Adrenal gland (tissue), 12 donors: ENCODE measurements around the gene KRTAP2-4. TPM values are rescaled to one million over a fixed set of nuclear protein-coding genes. Genes with fewer than 3 reads are reported as not detected.
"Not testable (repeated sequence)": the region's sequence is repeated elsewhere in the genome, so short reads cannot be mapped to it uniquely, and the experiment has no call there.

Experiments used
- DNase-seq, 7 donors: peaks; one replicate each; pipeline ENCODE4 v3.0.0-alpha.2; 2019 to 2020
- H3K27ac ChIP-seq, 5 donors: fragments of 200-600 bp; sonication (generic) in 4 of 5; 1 replicate in 3 of 5; 2 replicates in 2 of 5; pipeline versions ENCODE4 v1.5.1 to v1.8.0; 2016 to 2020; ENCODE audit warnings: mild to moderate bottlenecking in 1 of 5
- H3K27me3 ChIP-seq: fragments of 200-600 bp; 2 replicates; pipeline ENCODE4 v1.8.0; 2021
- H3K36me3 ChIP-seq, 2 donors: fragments of 200-600 bp; replicated peaks in 1 of 2; 1 replicate in 1 of 2; 2 replicates in 1 of 2; pipeline versions ENCODE4 v1.5.1 to v1.8.0; 2018 to 2022
- H3K4me1 ChIP-seq, 2 donors: fragments of 200-600 bp; replicated peaks in 1 of 2; 1 replicate in 1 of 2; 2 replicates in 1 of 2; pipeline versions ENCODE4 v1.5.1 to v1.8.0; 2018 to 2021
- H3K4me3 ChIP-seq, 4 donors: fragments of 200-600 bp; sonication (generic) in 3 of 4; one replicate each; pipeline ENCODE4 v1.5.1; 2016 to 2018
- H3K9me3 ChIP-seq, 3 donors: fragments of 200-600 bp; sonication (generic) in 1 of 3; replicated peaks in 1 of 3; 1 replicate in 2 of 3; 2 replicates in 1 of 3; pipeline versions ENCODE4 v1.5.1 to v1.8.0; 2016 to 2021
- POLR2A ChIP-seq, 2 donors: fragments of 450-650 bp; IDR thresholded peaks; one replicate each; pipeline ENCODE4 v1.6.1; 2017; ENCODE audit warnings: antibody characterized with exemption in 2 of 2, mild to moderate bottlenecking in 2 of 2, moderate library complexity in 1 of 2
- WGBS, 4 donors: extraction: QIAGEN DNeasy Blood & Tissue Kit in 2 of 4; methylation state at CpG; one replicate each; pipeline versions ENCODE4 v1.1.5 to v1.1.7; 2013 to 2017; 5-methylcytosine and 5-hydroxymethylcytosine counted together
- intact Hi-C, 2 donors: fragments of 100-400 bp; cut with DNase I; formaldehyde crosslinking; loops; one replicate each; pipeline versions ENCODE4 v1.14.1 to v1.15.0; 2022 to 2023
- polyA plus RNA-seq, 3 donors: library from polyadenylated mRNA; stranded (reverse); fragments of 200-250 nt in 2 of 3; fragments of 350-450 nt in 1 of 3; fragmentation: Illumina TruSeq in 1 of 3; extraction: RNeasy Lipid Tissue Mini Kit (QIAGEN cat#74804) in 1 of 3; gene quantifications; one replicate each; pipeline ENCODE4 v1.2.3, GENCODE V29; 2013 to 2014
- total RNA-seq, 9 donors: library from RNA; depleted of rRNA in 4 of 9; stranded (reverse); fragments of >200 nt in 4 of 9; fragments of 120-200 nt in 1 of 9; fragmentation: NEBNext Ultra II Directional in 1 of 9; extraction: Animal tissue kit (Norgen Biotek cat#: 25700) in 1 of 9; gene quantifications; one replicate each; pipeline versions ENCODE4 v1.1.0 to v1.2.4, GENCODE V29; 2013 to 2023
- TF ChIP-seq, protein P1 (sequence below), 6 experiments: fragments of 450-650 bp in 4 of 6; fragments of 200-600 bp in 2 of 6; sonication (generic) in 1 of 6; IDR thresholded peaks; 1 replicate in 5 of 6; 2 replicates in 1 of 6; pipeline versions ENCODE4 v1.5.1 to v1.8.0; 2016 to 2021; ENCODE audit warnings: antibody characterized with exemption in 6 of 6, mild to moderate bottlenecking in 2 of 6, moderate library complexity in 1 of 6
- donor health status: healthy with polysubstance abuse.
- donor health status: Bipolar disorder and iron deficiency.
- donor health status: DM: yes; HTN: yes; CAD: no.
- donor health status: DM: no; HTN: no; CAD: no.
- donor health status: DM: no; HTN: no; CAD: no.
- donor health status: DM: yes; HTN: yes; CAD: no.

KRTAP2-4 gene
- total and polyA plus RNA-seq, 12 donors, result not detected

DNA sequence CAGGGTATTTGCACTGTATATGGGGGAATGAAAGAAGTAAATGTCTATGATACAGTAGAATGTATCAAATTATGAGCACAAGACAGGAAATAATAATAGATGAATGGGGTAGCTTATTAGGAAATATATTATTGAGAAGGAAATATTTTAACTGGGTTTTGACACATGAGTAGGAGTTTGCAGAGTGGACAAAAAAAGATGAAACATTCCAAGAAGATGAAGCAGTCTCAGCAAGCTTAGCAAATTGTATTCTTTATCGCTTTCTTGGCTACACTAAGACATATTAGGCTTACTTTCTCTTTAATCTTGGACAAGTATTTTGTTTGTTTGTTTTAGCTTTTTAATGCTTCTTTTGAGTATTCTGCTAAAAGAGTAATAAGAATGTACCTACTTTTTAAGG lies 38.2 kb upstream of the KRTAP2-4 start:
- 82 to 94% (median 85%) methylated on average over 1 of the region's 1 CpG for WGBS, 4 donors
- Histone ChIP-seq H3K4me3 (no peak overlapping the region), H3K27me3 (no peaks in the 10 kb centered on the region), H3K4me1 (no peaks in the 10 kb centered on the region), H3K36me3 (no peaks in the 10 kb centered on the region), H3K27ac (no peak overlapping the region), H3K9me3 (no peaks in the 10 kb centered on the region)
- no peak for TF ChIP-seq POLR2A (IDR thresholded peaks at IDR 0.05)
- TF ChIP-seq, protein P1, sequence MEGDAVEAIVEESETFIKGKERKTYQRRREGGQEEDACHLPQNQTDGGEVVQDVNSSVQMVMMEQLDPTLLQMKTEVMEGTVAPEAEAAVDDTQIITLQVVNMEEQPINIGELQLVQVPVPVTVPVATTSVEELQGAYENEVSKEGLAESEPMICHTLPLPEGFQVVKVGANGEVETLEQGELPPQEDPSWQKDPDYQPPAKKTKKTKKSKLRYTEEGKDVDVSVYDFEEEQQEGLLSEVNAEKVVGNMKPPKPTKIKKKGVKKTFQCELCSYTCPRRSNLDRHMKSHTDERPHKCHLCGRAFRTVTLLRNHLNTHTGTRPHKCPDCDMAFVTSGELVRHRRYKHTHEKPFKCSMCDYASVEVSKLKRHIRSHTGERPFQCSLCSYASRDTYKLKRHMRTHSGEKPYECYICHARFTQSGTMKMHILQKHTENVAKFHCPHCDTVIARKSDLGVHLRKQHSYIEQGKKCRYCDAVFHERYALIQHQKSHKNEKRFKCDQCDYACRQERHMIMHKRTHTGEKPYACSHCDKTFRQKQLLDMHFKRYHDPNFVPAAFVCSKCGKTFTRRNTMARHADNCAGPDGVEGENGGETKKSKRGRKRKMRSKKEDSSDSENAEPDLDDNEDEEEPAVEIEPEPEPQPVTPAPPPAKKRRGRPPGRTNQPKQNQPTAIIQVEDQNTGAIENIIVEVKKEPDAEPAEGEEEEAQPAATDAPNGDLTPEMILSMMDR (IDR thresholded peaks at IDR 0.05), result no peak
- intact Hi-C loops, result no loop called here
- no peak for DNase-seq

DNA sequence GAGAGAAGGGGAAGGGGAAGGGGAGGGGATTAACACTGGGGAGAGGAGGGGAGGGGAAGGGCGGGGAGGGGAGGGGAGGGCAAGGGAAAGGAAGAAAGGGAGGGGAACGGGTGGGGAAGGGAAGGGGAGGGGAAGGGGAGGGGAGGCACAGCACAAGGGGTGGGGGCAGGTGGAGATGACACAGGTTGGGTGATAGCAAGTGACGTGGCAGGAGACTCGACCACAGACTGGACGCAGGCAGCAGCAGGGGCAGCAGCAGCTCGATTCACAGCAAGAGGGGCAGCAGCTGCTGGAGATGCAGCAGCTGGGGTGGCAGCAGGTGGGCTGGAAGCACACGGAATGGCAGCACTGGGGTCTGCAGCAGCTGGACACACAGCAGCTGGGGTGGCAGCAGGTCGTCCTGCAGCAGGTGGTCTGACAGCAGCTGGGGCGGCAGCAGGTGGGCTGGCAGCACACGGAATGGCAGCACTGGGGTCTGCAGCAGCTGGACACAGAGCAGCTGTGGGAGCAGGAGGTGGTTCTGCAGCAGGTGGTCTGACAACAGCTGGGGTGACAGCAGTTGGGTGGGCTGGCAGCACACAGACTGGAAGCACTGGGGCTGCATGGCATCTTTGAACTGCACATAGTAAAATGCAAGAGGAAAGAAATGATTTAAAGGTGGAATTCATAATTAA lies 36.0 kb upstream of the KRTAP2-4 start, which contains the start of gene KRTAP4-16:
TSS of gene KRTAP4-16 (minus strand) at position 624 of the 674 bp plus-strand sequence. CDS start at position 624, 0 bp downstream.
- intact Hi-C loops, result no loop called here
- Histone ChIP-seq H3K4me3 (no peak within 1 kb of the TSS), H3K27ac (no peak within 1 kb of the TSS), H3K36me3 (no peaks in the 10 kb centered on the region), H3K27me3 (no peaks in the 10 kb centered on the region), H3K9me3 (no peaks in the 10 kb centered on the region), H3K4me1 (no peaks in the 10 kb centered on the region)
- DNase-seq, result no peak
- TF ChIP-seq, protein P1 (IDR thresholded peaks at IDR 0.05), result no peak
- TF ChIP-seq POLR2A (IDR thresholded peaks at IDR 0.05), result no peak
- 44 to 68% (median 62%) methylated on average over 8 to 10 of the region's 10 CpGs for WGBS, 4 donors

DNA sequence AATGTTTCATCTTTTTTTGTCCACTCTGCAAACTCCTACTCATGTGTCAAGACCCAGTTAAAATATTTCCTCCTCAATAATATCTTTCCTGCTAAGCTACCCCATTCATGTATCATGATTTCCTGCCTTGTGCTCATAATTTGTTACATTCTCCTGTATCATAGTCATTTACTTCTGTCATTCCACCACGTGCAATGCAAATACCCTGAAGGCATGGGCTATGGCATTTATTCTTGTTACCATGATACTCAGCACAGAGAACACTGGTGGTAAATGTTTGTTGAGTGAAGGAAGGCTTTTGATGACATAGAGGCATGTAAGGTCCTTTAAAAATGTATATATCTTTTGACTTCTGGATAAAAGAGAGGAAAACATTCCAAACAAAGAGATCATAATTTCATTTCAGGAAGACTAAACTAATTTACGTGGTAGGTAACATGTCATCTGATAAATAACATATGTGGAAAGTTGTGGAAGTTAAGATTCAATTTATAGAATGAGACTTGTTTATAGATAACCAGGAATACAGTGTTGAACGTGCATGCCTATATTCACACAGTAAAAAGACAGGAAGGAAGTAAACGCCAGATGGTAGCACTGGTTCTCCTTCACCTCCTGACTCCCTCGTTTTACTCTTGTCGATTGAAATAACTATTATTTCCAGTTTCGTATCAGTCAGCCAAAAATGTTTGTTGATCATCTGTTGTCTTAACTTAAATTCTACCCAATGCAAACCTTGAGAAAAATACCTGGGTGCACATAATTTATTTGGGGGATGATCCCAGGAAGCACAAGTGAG lies 34.2 kb upstream of the KRTAP2-4 start:
- 46 to 54% (median 49%) methylated on average over 7 of the region's 7 CpGs for WGBS, 4 donors
- H3K9me3 ChIP-seq, H3K36me3 ChIP-seq, DNase-seq, intact Hi-C loops, H3K4me3 ChIP-seq, H3K27me3 ChIP-seq, H3K4me1 ChIP-seq, H3K27ac ChIP-seq: not testable (repeated sequence)

DNA sequence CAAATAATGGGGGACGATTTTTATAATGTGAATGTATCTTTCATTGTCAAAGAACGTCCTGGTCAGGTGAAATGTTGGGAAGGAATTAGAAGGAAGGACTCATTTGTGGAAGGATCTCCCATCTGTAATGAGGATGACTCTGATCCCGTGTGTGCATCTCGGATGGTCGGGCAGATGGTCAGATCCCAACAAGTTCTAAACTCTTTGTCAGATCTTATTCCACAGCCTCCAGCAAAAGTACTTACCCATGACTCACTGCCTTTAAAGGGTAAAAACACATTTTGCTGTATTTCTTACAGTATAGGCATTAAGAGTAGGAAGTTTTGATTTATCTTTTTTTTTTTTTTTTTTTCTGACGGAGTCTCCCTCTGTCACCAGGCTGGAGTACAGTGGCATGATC lies 32.8 kb upstream of the KRTAP2-4 start:
- H3K36me3 ChIP-seq, result no peaks in the 10 kb centered on the region
- no peaks in the 10 kb centered on the region for H3K4me1 ChIP-seq
- H3K27me3 ChIP-seq, result no peaks in the 10 kb centered on the region
- 63 to 80% (median 76%) methylated on average over 6 of the region's 6 CpGs for WGBS, 4 donors
- DNase-seq, result no peak
- H3K9me3 ChIP-seq, result no peaks in the 10 kb centered on the region
- intact Hi-C loops, result no loop called here
- no peak overlapping the region for H3K27ac ChIP-seq
- H3K4me3 ChIP-seq, result no peak overlapping the region
- TF ChIP-seq POLR2A (IDR thresholded peaks at IDR 0.05), result no peak
- TF ChIP-seq, protein P1 (IDR thresholded peaks at IDR 0.05), result no peak
